Fibroblast of the aortic adventitia (primary cell): ENCODE results near the gene P2RX7. TPM values are rescaled to one million over a fixed set of nuclear protein-coding genes. Genes with fewer than 3 reads are reported as not detected.
A peak's percentile ranks its signal among the peaks of the same experiment; 100 is the strongest.

Experiments used
- DNase-seq: peaks from one replicate; pipeline ENCODE4 v3.0.0-alpha.2; 2010; ENCODE audit warnings: low read depth
- H3K4me3 ChIP-seq: 2 replicates; pipeline ENCODE4 v1.5.1; 2011; ENCODE audit warnings: low read depth, mild to moderate bottlenecking, control low read depth, low read length, moderate library complexity
- total RNA-seq: library from RNA; depleted of rRNA; stranded (reverse); fragments of >200 nt; gene quantifications from 2 replicates; pipeline ENCODE4 v1.2.3, GENCODE V29; 2012; ENCODE audit warnings: low replicate concordance
- TF ChIP-seq, protein P1 (sequence below): IDR thresholded peaks from 2 replicates; pipeline ENCODE4 v1.5.1; 2011; ENCODE audit warnings: mild to moderate bottlenecking, low read length, control low read depth, inconsistent platforms; ENCODE audit not compliant: insufficient read depth

The P2RX7 gene
- total RNA-seq, 1 donor = 0.18 TPM

DNA sequence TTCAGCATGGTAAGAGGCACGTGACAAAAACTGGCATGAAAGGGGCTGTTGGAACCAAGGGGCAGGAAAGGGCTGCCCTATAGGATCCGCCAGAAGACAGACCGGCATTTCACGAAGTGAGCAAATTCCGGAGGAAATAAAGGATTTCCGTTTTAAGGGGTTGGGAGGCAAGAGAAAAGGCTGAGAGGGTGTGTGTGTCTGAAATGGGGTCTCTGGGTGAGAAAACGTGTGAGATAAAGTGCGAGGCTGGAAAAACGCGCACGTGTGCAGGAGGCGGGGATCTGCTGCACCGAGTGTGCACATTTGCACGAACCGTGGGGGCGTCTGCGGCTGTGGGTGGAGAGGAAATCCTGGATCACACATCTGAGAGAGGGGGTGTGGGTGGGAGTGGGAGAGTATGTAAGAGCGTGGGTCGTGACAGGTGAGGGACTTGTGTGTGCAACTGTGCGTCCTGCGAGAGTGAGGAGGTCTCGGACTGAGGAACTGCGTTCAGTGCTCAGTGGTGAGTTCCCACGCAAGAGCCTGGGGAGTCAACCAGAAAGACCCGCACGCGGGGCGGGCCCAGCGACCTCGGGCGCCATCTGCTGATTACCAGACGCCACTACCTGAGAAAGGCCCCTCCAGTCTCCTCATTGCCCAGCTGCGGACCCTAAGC, 37.0 kb upstream of the P2RX7 start:
- DNase-seq = peak; percentile 42
- peak overlapping the region; percentile 53 for H3K4me3 ChIP-seq
- TF ChIP-seq, protein P1, sequence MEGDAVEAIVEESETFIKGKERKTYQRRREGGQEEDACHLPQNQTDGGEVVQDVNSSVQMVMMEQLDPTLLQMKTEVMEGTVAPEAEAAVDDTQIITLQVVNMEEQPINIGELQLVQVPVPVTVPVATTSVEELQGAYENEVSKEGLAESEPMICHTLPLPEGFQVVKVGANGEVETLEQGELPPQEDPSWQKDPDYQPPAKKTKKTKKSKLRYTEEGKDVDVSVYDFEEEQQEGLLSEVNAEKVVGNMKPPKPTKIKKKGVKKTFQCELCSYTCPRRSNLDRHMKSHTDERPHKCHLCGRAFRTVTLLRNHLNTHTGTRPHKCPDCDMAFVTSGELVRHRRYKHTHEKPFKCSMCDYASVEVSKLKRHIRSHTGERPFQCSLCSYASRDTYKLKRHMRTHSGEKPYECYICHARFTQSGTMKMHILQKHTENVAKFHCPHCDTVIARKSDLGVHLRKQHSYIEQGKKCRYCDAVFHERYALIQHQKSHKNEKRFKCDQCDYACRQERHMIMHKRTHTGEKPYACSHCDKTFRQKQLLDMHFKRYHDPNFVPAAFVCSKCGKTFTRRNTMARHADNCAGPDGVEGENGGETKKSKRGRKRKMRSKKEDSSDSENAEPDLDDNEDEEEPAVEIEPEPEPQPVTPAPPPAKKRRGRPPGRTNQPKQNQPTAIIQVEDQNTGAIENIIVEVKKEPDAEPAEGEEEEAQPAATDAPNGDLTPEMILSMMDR = peak; percentile 83

DNA sequence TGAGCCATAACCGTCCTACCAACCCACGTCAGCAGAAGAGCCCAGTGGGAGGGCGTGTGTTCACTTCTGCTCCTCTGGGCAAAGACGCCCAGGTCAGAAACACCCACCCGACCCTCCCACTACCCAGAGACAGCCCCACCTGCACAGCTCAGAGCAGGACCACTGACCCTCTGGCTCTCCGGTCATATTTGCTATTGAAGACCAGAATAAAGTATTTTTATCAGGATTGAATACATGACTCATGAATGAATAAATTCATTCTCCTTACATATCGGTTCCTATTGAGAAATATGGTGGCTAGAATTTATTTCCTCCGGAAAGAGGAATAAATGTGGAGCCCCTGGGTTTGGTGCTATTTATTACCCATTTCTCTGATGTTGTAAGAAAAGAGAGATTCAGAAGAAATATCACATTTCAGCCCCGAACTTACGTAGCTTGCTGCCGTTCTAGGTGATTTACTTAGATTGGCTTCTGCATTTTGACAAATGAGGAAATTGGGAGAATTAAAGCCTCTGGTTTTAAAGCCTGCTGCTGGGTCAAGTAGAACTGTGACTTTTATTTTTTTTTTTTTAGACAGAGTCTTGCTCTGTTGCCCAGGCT, 36.4 kb upstream of the P2RX7 start:
- H3K4me3 ChIP-seq = no peak overlapping the region
- TF ChIP-seq, protein P1 = no peak
- no peak for DNase-seq

DNA sequence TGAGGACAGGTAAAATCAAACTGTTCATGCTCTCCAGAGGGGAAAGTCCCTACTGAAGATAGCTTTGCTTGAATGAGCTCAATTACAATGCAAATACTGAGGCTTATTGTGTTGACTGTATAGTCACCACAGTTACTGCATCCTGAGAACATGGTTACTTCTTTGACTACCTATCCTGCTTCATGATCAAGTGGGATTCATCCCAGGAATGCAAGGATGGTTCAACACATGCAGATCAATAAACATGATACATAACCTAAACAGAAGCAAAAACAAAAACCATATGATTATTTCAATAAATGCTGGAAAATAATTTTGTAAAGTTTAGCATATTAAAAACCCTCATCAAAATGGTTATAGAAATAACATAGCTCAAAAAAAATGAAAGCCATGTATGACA, 32.9 kb upstream of the P2RX7 start:
- TF ChIP-seq, protein P1 = no peak
- no peak overlapping the region for H3K4me3 ChIP-seq
- no peak for DNase-seq

DNA sequence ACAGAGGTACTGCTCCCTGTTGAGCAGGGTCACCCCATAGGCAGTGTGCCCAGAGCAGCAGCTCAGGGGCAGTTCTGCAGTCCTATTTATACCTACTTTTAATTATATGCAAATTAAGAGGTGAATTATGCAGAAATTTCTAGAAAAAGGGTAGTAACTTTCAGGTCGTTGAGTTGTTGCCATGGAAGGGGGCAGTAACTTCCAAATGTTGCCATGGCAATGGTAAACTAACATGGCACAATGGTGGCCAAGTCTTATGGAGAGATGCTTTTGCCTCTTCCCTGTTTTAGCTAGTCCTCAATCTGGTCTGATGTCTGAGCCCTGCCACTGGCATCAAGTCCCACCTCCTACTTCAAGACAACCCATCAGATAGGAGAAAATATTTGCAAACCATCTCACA, 30.4 kb upstream of the P2RX7 start:
- no peak for DNase-seq
- TF ChIP-seq, protein P1 = no peak
- H3K4me3 ChIP-seq = no peak overlapping the region

DNA sequence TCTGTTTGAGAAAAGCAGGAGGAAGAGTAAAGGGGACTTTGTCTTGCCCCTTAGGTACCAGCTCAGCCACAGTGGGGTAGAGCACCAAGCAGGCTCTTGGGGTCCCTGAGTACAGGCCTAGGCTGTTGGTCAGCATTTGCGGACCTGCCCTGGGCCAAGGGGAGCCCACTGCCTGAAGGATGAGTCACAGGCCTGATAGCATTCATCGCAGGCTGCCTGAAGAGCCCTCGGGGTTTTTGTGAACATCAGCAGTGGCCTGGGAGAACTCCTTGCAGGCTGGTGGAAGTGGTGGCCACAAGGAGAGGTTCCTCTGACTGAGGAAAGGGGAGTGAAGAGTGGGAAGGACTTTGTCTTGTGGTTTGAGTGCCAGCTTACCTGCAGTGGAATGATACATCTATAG, 25.0 kb upstream of the P2RX7 start:
- TF ChIP-seq, protein P1 = no peak
- DNase-seq = no peak
- no peak overlapping the region for H3K4me3 ChIP-seq

DNA sequence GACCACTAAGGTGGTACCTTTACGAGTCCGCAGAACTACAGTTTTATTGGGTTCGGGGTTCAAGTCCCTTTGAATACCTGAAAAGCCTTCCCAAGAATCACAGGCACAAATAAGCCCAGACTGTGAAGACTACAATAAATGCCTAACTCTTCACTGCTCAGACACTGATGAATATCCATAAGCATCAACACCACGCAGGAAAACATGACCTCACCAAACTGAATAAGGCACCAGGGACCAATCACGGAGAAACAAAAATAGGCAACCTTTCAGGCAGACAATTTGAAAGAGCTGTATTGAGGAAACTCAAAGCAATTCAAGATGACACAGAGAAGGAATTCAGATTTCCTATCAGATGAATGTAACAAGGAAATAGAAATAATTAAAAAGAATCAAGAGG, 24.2 kb upstream of the P2RX7 start:
- TF ChIP-seq, protein P1 = no peak
- DNase-seq = no peak

More for the DNA sequence above, 24.2 kb upstream of the P2RX7 start:
- no peak overlapping the region for H3K4me3 ChIP-seq
